Keratinocyte (primary cell): ENCODE measurements around the gene CAMSAP3. TPM values are rescaled to one million over a fixed set of nuclear protein-coding genes. Genes with fewer than 3 reads are reported as not detected.

Experiments
- DNase-seq: peaks from one replicate; pipeline ENCODE4 v3.0.0-alpha.2; 2011; ENCODE audit warnings: low read depth, missing footprints, low spot score
- FAIRE-seq: peaks from 2 replicates; lab custom pipeline; 2011; peaks lifted over from hg19 to GRCh38; lab: Jason Lieb, UNC
- H2AFZ ChIP-seq: 2 replicates; pipeline ENCODE4 v1.6.0; 2012; ENCODE audit warnings: low read length, control low read depth, inconsistent platforms; ENCODE audit not compliant: control insufficient read depth
- H3K27ac ChIP-seq: 2 replicates; pipeline ENCODE4 v1.5.1; 2011; ENCODE audit warnings: low read length; ENCODE audit not compliant: control insufficient read depth, insufficient read depth
- H3K27me3 ChIP-seq: 3 replicates; pipeline ENCODE4 v1.6.0; 2011; ENCODE audit warnings: low read length; ENCODE audit not compliant: control insufficient read depth, insufficient read depth; ENCODE audit errors: extremely low read depth
- H3K36me3 ChIP-seq, 2 experiments: 2 replicates in 1 of 2; 3 replicates in 1 of 2; pipeline ENCODE4 v1.5.1; 2011; ENCODE audit warnings: low read length in 2 of 2, mild to moderate bottlenecking in 1 of 2; ENCODE audit not compliant: control insufficient read depth in 2 of 2, insufficient read depth in 2 of 2; ENCODE audit errors: extremely low read depth in 1 of 2
- H3K4me1 ChIP-seq: 3 replicates; pipeline ENCODE4 v1.5.1; 2011; ENCODE audit warnings: low read length; ENCODE audit not compliant: control insufficient read depth, insufficient read depth; ENCODE audit errors: extremely low read depth
- H3K4me2 ChIP-seq: 3 replicates; pipeline ENCODE4 v1.6.0; 2011; ENCODE audit warnings: low read depth, low read length; ENCODE audit not compliant: control insufficient read depth, insufficient read depth; ENCODE audit errors: extremely low read depth
- H3K4me3 ChIP-seq, 3 experiments: fragments of 200-600 bp in 1 of 3; sonication (generic) in 1 of 3; 2 replicates in 2 of 3; 3 replicates in 1 of 3; pipeline ENCODE4 v1.5.1; 2011 to 2016; ENCODE audit warnings: low read length in 3 of 3, mild to moderate bottlenecking in 3 of 3, control low read depth in 2 of 3, inconsistent platforms in 1 of 3, low read depth in 1 of 3, mixed read lengths in 1 of 3, mixed run types in 1 of 3, moderate library complexity in 1 of 3; ENCODE audit not compliant: control insufficient read depth in 2 of 3, insufficient read depth in 2 of 3; ENCODE audit errors: extremely low read depth in 1 of 3
- H3K79me2 ChIP-seq: 2 replicates; pipeline ENCODE4 v1.6.0; 2012; ENCODE audit warnings: low read length; ENCODE audit not compliant: control insufficient read depth, insufficient read depth
- H3K9ac ChIP-seq: 3 replicates; pipeline ENCODE4 v1.6.0; 2011; ENCODE audit warnings: low read length; ENCODE audit not compliant: control insufficient read depth, insufficient read depth; ENCODE audit errors: extremely low read depth
- H3K9me1 ChIP-seq: 3 replicates; pipeline ENCODE4 v1.6.0; 2011; ENCODE audit warnings: low read length; ENCODE audit not compliant: control insufficient read depth, insufficient read depth; ENCODE audit errors: extremely low read depth
- H3K9me3 ChIP-seq: 2 replicates; pipeline ENCODE4 v1.5.1; 2012; ENCODE audit warnings: low read depth, low read length; ENCODE audit not compliant: control insufficient read depth
- H4K20me1 ChIP-seq: 3 replicates; pipeline ENCODE4 v1.6.0; 2011; ENCODE audit warnings: low read length; ENCODE audit not compliant: control insufficient read depth, insufficient read depth; ENCODE audit errors: extremely low read depth
- EZH2 ChIP-seq: IDR thresholded peaks from one replicate; pipeline ENCODE4 v1.6.1; 2012; ENCODE audit warnings: inconsistent platforms, mild to moderate bottlenecking, low read length, moderate library complexity
- dilution Hi-C: fragments of 300-500 bp; cut with MboI; formaldehyde crosslinking; loops from one replicate; pipeline ENCODE4 v1.7.0; 2020; ENCODE audit warnings: low sequenced_read_pairs; ENCODE audit not compliant: extremely low pct_ligation_motif_present
- polyA plus RNA-seq, 5 experiments: library from polyadenylated mRNA; depleted of rRNA in 3 of 5; stranded (reverse) in 3 of 5; stranded (forward) in 1 of 5; unstranded in 1 of 5; fragments of >200 nt; gene quantifications; 1 replicate in 1 of 5; 2 replicates in 3 of 5; 3 replicates in 1 of 5; pipeline versions ENCODE4 v1.2.1 to v1.2.3, GENCODE V29; 2011 to 2012; ENCODE audit warnings: missing spikeins in 2 of 5, low read depth in 1 of 5, low replicate concordance in 1 of 5
- TF ChIP-seq, protein P1 (sequence below), 3 experiments: IDR thresholded peaks in 1 of 3; conservative IDR thresholded peaks in 1 of 3; optimal IDR thresholded peaks in 1 of 3; 2 replicates in 2 of 3; 3 replicates in 1 of 3; pipeline versions ENCODE3 to v1.5.1; 2011; ENCODE audit warnings: low read length in 3 of 3, mild to moderate bottlenecking in 3 of 3, moderate library complexity in 2 of 3, control low read depth in 1 of 3, inconsistent platforms in 1 of 3; ENCODE audit not compliant: insufficient read depth in 2 of 3; ENCODE audit errors: extremely low read depth in 1 of 3

Gene CAMSAP3
- polyA plus RNA-seq, 1 donor (not counting 4 experiments of a cell fraction or from before 2014, with no cell fraction given), result 2.4 TPM

- Histone ChIP-seq H3K4me1 (peaks cover 9% of the 10 kb centered on the region), H3K27ac (no peak overlapping the region), H3K9ac (no peak overlapping the region), H3K36me3 (no peaks in the 10 kb centered on the region), H3K4me2 (no peak overlapping the region), H3K27me3 (peaks cover 4% of the 10 kb centered on the region), H3K9me3 (no peaks in the 10 kb centered on the region), H2AFZ (no peak overlapping the region), H3K9me1 (no peaks in the 10 kb centered on the region), H3K79me2 (no peaks in the 10 kb centered on the region), H3K4me3 (no peak overlapping the region), H4K20me1 (no peaks in the 10 kb centered on the region)
- DNase-seq, result no peak
- dilution Hi-C loops, result no loop called here
- TF ChIP-seq, protein P1, sequence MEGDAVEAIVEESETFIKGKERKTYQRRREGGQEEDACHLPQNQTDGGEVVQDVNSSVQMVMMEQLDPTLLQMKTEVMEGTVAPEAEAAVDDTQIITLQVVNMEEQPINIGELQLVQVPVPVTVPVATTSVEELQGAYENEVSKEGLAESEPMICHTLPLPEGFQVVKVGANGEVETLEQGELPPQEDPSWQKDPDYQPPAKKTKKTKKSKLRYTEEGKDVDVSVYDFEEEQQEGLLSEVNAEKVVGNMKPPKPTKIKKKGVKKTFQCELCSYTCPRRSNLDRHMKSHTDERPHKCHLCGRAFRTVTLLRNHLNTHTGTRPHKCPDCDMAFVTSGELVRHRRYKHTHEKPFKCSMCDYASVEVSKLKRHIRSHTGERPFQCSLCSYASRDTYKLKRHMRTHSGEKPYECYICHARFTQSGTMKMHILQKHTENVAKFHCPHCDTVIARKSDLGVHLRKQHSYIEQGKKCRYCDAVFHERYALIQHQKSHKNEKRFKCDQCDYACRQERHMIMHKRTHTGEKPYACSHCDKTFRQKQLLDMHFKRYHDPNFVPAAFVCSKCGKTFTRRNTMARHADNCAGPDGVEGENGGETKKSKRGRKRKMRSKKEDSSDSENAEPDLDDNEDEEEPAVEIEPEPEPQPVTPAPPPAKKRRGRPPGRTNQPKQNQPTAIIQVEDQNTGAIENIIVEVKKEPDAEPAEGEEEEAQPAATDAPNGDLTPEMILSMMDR (optimal IDR thresholded peaks at IDR 0.05 in 1 of 3, IDR thresholded peaks at IDR 0.05 in 1 of 3, conservative IDR thresholded peaks at IDR 0.05 in 1 of 3; ENCODE audit: extremely low read depth in 1 of 3, insufficient read depth in 2 of 3, low read length in 3 of 3), result no peak
- TF ChIP-seq EZH2, result no peak
- no peak for FAIRE-seq
Measured at GRCh38 chr19:7589822-7590221, 5.8 kb upstream of the CAMSAP3 start.

GRCh38 chr19:7590256-7590655, 5.4 kb upstream of the CAMSAP3 start:
- no peak overlapping the region for H3K4me2 ChIP-seq
- H3K36me3 ChIP-seq, result no peaks in the 10 kb centered on the region
- FAIRE-seq (no peak), DNase-seq (no peak)
- H3K4me1 ChIP-seq, result peaks cover 9% of the 10 kb centered on the region
- H3K4me3 ChIP-seq, result no peak overlapping the region
- H3K79me2 ChIP-seq, result no peaks in the 10 kb centered on the region
- dilution Hi-C loops, result no loop called here
- no peak overlapping the region for H3K27ac ChIP-seq
- H3K27me3 ChIP-seq, result peaks cover 4% of the 10 kb centered on the region
- no peaks in the 10 kb centered on the region for H4K20me1 ChIP-seq
- H3K9me3 ChIP-seq, result no peaks in the 10 kb centered on the region
- no peaks in the 10 kb centered on the region for H3K9me1 ChIP-seq
- no peak overlapping the region for H2AFZ ChIP-seq
- H3K9ac ChIP-seq, result no peak overlapping the region
- no peak for TF ChIP-seq EZH2
- TF ChIP-seq, protein P1 (optimal IDR thresholded peaks at IDR 0.05 in 1 of 3, IDR thresholded peaks at IDR 0.05 in 1 of 3, conservative IDR thresholded peaks at IDR 0.05 in 1 of 3; ENCODE audit: extremely low read depth in 1 of 3, insufficient read depth in 2 of 3, low read length in 3 of 3), result no peak
